Kasumi-1 (cell line): ENCODE results near the gene PRCP.

ENCODE experiments used
- DNase-seq, 2 experiments: peaks; one replicate each; lab custom pipeline; 2025; lab: John Stamatoyannopoulos, UW

PRCP gene

GRCh38 chr11:82782825-82783374 lies 117.3 kb downstream of the PRCP start:
- DNase-seq, result no peak

- DNase-seq, result no peak
Measured at GRCh38 chr11:82778776-82779175, 121.5 kb downstream of the PRCP start.

- DNase-seq, result no peak
Measured at GRCh38 chr11:82776377-82776776, 123.9 kb downstream of the PRCP start.

GRCh38 chr11:82775736-82776346 lies 124.4 kb downstream of the PRCP start:
- DNase-seq, result peak; percentile 54 to 63

- no peak for DNase-seq
Measured at GRCh38 chr11:82775218-82775617, 125.0 kb downstream of the PRCP start.
